Measurements from ENCODE around the gene SPINK8. TPM values are rescaled to one million over a fixed set of nuclear protein-coding genes. Genes with fewer than 3 reads are reported as not detected.
"Not testable (repeated sequence)": the region's sequence is repeated elsewhere in the genome, so short reads cannot be mapped to it uniquely, and the experiment has no call there.

SPINK8 gene
- total RNA-seq (2014; rRNA removed): not detected in 2 replicates
- not detected for polyA plus RNA-seq (2012)

DNA sequence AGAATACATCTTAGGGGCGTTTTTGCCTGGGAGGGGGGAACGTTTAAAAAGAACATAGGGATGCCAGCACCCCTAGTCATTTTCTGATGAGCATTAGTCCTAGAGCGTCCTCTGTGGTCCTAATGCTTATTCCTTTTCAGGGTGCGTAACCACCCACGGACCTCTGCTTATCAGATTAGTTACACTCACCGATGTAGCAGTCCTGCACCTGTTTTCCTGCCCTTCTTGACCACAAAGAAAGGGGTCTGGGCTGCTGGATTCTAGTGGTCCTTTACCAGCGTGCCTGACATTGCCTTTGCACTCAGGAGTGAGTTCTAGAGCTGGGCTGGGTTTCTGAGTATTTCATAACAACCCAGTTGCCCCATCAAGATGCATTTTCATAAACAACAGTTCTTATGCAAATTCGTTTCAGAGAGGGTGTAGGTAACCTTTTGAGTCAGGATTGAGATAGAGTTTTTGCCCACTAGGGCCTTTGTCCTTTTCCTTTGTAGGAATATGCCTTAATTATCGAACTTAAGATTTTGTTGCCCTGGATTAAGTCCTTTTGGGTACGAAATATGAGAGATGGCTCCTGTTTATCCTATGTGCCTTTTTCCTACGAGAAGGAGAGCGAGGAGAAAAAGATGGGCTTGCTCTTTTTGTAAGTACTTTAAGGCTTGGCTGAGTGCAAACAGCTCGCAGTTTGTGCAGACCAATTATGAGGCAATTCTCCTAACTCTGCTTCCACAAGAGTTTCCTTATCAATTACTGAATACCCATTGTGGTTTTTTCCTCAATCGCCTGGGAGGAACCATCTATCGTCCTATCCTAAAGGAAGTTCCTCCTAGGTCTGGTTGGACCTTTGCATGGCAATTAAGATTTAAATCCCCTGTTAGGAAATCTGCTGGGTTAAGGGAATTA is at the start of gene SPINK8:
Gene SPINK8, minus strand, starts transcription at position 316 of the 900 bp plus-strand sequence. CDS start 5,320 bp downstream, outside the sequence.
- DNase-seq (ENCODE audit: low read depth): not testable (repeated sequence)

DNA sequence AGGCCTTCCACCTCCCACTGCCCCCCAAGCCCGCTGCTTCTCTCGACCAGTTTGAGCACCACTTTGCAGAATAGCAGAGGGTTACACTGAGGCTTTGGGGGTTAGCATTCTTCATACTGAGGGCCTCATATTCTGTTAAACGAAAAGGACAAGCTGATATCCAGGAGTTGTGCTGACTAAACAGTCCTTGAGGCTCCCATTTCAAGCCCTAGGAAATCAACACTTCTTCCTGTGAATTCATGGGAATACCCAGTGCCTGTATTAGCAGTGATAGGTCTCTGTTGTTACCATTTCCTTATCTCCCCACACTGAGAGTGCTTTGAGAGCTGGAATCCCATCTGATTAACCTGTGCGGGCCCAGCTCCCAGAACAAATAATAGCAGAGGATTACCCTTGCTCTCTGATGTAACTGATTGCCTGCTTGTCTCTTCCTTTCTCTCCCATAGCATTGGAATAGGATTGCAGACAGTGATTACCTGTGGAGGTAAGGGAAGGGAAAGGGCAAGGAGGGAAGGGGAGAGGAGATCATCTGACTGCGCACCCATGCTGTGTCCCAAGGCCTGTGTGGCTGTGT is 39.5 kb upstream of the SPINK8 start:
- no peak for DNase-seq (ENCODE audit: low read depth)

DNA sequence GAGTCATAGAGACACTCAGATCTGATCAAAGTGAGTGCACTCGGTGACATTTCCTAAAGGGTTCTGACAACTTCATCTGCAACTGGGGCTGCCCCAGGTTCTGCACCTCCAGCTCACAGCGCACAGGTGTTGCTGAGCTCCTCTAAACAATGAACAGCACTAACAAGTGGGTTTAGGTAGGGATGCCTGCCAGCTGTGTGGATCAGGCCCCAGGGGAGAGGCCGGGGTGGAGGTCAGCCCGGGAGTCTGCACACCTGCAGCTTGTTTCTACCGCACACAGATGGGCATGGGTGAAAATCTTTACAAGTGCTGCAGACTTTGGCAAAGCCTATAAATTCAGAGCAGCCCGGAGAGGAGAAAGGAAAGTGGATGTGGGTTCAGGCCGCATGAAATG is 38.9 kb upstream of the SPINK8 start:
- no peak for DNase-seq (ENCODE audit: low read depth)

DNA sequence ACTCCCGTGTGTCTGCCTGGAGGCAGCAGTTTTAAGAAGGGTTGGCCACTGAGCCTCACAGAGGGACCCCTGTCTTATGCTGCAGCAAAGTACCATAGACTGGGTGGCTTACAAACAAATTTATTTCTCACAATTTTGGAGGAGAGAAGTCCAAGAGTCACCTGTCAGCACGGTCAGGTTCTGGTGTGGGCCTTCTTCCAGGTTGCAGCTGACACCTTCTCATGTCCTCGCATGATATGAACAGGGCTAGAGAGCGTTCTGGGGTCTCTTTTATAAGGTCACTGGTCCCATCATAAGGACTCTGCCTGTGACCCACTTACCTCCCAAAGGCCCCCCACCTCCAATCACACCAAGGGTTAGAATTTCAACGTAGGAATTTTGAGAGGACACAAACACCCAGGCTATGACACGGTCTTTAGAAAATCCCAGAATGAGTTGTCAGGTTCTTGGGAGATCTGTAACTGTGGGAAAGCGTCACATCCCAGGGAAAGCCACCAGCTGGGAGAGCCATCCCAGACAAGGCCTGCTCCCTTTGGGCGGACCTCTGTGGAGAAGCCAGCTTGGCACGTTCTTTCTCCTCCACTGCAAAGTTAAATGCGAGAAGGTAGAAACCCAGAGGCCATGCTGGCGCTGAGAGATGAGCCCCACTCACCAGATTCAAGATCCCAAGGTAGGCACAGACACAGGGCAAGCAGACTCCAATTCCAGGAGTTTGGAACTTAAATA is 38.4 kb upstream of the SPINK8 start, which contains the start of gene FBXW12:
Gene FBXW12, plus strand, starts transcription at position 569 of the 726 bp plus-strand sequence. CDS start 549 bp downstream, outside the sequence.
- no peak for DNase-seq (ENCODE audit: low read depth)

DNA sequence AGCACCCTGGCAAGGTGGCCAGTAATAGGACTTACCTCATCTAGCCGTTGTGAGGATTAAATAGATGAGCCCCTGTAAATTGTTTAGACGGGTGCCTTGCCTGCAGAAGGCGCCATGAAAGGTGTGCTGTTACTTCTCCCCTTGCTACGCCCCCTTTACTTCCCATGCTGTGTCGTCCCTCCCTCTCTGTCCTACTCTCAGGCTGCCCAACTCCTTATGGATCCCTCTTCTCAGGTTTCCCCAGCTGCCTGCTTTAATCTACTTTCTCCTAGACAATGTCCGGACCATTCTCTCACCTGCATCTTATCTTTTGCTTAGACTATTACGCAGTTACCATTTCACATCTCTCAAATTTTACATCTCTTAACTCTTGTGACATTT is 36.9 kb upstream of the SPINK8 start:
- no peak for DNase-seq (ENCODE audit: low read depth)

DNA sequence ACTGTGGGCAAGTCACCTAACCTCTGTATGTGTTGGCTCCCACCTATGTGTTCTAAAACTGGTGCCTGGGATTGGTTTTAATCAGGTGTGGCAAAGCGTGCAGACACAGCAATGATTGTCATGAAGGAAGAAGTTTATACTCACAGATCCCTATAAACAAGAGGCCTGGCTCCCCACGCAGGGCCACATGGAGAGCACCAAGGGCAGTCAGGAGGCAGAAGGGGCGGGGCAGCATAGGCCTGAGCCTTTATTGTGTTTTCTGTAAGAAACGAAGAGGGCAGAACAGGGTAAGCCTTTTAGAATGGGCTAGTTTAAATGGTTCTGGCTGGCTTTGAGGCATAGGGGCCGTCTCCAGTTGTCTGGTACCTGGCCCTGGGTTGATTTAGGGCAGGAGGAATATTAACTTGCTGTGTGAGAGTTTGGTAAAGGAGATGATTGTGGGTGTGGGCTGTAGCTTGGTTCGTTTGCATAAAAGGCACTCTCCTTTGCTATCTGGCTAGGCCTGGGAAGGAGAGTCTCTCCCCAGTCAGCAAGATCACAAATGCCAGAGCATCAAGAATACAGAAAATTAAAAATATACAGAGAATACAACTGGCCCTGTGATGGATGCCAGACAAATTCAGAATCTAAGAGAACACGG is 36.4 kb upstream of the SPINK8 start:
- no peak for DNase-seq (ENCODE audit: low read depth)

DNA sequence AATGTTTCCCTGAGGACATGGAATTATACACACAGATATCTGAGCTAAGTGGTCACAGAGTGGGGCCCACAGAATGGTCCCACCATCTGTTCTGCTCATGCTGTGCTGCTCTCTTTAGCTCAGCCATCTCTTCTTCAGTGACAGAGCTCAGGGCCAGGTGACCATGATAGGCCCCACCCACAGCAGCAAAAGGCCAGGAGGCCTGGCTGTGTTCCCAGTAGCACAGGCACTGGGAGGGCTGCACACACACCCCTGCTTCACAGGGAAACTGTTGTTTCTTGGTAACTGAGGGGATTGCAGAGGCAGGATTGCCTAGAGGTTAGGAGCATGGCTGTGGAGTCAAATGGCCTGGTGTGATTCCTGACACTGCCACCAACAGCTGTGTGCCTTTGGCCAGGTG is 33.7 kb upstream of the SPINK8 start:
- no peak for DNase-seq (ENCODE audit: low read depth)

DNA sequence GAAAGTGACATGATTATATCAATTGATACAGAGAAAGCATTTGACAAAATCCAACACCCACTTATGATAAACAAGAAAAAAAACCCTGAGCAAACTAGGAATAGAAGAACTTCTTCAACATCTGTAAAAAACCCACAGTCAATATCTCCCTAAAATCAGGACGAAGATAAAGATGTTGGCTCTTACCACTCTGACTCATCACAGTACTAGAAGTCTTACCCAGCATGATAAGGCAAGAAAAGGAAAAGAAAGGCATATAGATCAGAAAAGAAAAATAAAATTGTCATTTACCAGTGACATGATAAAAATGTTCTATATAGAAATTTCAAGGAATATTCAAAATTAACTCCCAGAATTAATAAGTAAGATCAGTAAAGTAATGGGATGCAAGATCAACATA is 31.4 kb upstream of the SPINK8 start:
- DNase-seq (ENCODE audit: low read depth): no peak

DNA sequence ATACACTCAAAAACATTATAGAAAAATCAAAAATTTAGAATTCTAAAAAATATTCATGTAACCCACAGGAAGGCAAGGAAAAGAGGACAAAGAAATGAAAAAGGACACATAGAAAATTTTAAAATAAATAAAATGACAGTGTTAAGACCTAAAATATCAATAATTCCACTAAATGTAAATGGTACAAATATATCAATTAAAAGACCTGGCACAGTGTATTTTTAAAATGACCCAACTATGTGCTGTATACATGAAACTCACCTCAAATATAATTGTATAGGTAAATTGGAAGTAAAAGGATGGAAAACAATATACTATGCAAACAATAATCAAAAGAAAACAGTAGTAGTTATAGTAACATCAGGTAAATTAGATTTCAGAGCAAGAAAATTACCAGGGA is 28.5 kb upstream of the SPINK8 start:
- DNase-seq (ENCODE audit: low read depth): no peak

DNA sequence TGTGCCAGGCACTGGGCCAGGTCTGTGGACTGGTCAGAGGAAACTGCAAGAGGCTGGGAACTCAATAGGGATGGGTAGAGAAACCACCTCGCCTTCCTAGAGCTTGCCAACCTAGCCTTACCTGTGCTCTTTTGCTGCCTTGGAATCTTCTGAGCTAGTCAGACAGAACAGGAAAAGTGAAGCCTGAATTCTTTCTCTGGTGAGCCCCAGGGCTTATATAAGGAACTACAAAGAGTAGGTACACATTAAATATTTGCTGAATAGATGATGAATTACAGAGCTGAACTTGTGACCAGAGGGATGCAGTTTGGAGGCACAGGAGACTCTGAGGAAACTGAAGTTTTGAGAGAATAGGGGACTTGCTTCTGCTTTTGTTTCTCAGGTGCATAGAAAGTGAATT is 23.0 kb upstream of the SPINK8 start:
- no peak for DNase-seq (ENCODE audit: low read depth)

DNA sequence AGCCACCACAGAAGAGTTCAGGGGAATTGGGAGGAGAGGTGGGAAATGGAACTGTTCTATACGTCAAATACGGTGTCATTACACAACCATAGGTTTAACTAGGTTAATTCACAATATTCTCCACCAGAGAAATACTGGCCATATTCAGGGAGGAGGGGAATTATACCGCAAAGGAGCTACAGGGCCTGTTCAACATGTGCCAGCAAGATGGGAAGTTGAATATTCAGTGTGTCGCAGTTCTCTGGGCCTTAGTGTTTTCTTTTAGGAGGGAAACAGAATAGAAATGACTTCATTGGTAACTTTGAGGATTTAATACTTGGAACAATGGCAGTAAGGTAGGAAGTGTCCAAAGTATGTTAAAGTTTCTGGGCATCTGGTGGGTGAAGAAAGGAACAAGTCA is 20.5 kb upstream of the SPINK8 start:
- DNase-seq (ENCODE audit: low read depth): no peak

DNA sequence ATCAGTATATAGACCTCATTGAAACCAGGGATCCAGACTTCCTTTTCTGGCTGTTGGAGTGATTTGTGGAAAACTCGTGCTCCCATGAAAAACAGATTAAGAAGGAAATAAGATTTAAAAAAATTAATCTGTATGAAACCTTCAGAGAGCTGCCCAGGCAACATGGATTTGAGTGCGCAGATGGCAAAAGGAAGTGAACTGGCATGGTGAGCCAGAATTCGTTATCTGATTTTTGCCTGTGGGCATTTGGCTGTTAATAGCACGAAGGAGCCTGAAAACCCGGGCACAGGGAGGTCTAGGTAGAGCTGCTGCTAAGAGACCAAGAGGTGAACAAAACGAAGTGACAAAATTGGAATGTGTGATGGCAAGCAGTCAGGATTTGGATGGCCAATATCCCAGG is 19.1 kb upstream of the SPINK8 start:
- DNase-seq (ENCODE audit: low read depth): no peak

DNA sequence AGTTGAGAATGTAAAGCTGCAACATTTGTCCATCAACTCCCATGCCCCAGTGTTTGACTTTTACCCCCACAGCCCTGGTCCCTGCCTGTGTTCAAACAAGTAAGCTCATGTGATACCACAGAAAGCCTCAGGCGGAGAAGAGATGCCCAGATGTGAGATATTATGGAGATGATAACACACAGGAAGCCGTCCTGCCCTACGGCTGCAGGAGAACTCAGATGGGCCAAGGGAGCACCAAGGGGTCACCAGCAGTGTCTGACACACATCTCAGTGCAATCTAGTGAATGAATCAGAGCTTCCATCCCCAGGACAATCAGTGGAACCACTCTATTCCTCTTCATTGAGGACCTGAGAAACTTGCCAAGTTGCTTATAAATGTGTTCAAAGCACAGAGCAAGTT is 14.0 kb upstream of the SPINK8 start:
- DNase-seq (ENCODE audit: low read depth): no peak

DNA sequence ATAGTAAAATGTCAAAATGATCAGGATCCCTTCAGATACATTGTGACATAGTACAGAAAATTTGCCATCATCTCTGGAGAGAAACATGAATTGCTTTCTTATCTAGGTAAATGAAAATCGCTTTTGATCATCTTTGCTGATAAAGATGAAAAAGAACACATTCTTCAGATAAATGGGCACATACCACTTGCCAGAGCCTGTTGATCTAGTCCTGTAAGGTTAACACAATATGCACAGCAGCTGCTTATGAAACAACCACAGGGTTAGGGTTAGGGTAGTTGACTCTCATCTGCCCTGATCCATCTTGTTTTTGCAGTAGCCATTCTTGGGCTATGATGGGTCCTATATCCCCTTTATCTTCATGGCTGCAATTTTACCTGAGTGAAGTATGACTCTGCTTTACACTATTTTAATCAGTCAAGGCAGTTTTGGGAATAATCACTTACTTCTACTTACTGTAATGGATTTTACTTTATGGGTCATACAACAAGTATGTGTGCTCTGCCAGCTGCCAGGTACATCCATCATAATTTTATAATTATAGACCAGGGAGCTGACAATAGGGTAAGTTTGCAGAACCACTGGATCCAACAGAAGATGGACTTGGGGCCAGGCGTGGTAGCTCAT is 12.6 kb upstream of the SPINK8 start:
- DNase-seq (ENCODE audit: low read depth): peak; percentile 40

DNA sequence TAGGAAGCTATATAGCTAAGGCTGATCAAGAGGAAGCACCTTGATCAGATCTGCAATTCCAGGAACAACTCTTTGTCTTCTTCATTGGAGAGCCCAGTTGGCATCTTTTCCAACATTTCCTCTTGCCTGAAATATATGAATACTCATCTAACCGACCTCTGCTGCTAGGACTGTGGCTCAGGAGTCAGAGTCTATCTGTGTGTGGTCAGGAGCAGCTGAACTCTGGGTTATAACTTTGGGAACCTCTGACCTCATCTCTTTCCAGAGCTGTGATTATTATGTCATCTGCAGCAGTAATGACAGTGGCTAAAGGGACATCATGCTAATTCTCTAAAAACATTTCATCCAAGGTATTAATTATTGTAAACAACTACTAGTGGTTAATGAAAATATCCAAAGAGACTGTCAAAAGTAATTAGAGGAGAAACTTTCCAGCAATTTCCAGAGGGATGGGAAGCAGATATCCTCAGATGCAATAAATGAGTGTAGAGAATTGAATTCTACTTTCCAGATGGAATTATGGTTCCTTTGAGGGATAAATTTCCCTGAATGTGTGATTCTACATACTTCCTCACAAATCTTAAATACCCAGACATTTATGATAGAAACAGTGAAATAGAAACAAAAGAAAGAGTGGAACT is 11.5 kb upstream of the SPINK8 start:
- peak; percentile 37 for DNase-seq (ENCODE audit: low read depth)

DNA sequence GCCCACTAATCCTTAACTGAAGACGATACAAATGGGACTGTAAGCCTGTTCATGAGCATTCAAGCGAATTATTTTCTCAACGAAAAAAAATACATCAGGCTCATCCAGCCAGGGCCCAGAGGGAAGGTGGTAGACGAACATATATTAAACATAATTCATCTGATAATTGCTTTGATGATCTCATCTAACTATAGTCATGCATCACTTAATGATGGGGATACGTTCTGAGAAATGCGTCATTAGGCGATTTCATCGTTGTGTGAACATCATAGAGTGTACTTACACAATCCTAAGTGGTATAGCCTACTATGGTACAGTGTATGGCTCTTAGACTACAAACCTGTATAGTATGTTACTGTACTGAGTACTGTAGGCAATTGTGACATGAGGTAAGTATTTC is 10.0 kb upstream of the SPINK8 start:
- DNase-seq (ENCODE audit: low read depth): no peak

DNA sequence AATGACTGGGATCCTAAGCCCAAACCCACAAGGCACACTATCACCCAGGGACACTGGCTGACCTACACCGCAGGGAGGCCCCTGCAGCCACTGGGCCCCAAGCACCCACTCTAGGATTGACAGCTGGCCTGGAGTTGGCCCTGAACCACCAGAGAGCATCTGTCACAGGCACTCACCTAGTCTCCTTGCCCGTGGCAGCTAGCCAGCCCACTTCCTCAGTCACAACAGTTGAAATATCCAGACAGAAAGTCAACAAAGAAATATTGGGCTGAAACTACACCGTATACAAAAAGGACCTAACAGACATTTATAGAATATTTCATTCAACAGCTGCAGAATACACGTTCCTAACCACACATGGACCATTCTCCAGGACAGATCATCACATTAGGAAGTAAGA is 5.2 kb upstream of the SPINK8 start:
- DNase-seq (ENCODE audit: low read depth): peak; percentile 77

DNA sequence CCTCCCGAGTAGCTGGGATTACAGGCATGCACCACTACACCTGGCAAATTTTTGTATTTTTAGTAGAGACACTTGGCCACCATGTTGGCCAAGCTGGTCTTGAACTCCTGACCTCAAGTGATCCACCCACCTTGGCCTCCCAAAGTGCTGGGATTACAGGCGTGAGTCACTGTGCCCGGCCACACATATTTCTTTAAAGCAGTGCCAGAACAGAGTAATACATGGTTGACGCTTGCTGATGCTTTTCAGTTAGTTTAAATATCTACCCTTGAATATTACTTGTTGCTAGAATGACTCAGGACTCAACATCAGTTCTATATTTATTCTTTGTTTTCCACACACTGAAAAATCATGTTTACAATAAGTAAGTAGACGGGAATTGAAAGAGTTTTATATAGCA is 4.1 kb upstream of the SPINK8 start:
- DNase-seq (ENCODE audit: low read depth): peak; percentile 63

DNA sequence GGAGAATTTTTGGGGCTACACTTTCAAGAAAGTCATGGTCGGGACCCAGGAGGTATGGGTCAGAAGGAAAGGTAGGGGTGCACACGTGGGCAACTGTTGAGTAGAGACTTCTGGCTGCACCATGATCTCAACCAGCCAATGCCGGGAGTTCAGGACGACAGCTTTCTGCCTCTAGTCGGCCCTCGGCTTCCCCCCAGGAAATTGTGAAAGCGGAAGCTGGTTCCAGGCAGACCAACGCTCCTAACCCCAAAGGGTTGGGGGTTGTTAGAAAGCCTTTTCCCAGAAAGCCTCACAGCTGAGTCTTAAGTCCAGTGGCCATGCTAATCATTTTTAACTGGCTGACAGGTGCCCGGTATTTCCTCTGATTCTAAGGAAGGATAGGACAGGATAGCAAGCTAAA is 1.8 kb upstream of the SPINK8 start:
- not testable (repeated sequence) for DNase-seq (ENCODE audit: low read depth)

DNA sequence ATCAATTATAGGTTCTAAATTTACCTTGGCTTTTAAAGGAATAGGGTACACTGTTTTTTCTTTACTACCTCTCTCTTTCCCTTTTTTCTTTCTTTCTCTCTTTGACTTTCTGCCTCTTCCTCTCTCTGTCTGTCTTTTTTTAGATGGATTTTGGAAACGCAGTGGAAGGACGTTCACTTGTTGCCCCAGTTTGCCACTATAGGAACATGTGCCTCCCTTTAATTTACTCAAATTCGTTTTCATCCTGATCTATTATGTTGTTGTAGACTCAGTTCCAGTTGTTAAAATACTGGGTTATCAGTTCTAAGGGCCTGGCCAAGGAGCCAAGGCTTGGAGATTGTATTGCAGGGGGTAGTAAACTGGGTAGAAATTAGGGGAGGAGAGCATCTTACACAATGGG is 1.1 kb upstream of the SPINK8 start:
- no peak for DNase-seq (ENCODE audit: low read depth)
